H1 (cell line): ENCODE results near the gene MYL3.

ENCODE experiments used
- CHD1 ChIP-seq: IDR thresholded peaks from 2 replicates; pipeline ENCODE4 v1.6.1; 2012; ENCODE audit warnings: low read depth, low read length, improper control_type of control experiment
- KDM5A ChIP-seq: fragments of 200-600 bp; IDR thresholded peaks from 2 replicates; pipeline ENCODE4 v1.7.1; 2012; ENCODE audit warnings: mild to moderate bottlenecking, low read length, inconsistent platforms, mixed read lengths
- MAFK ChIP-seq: IDR thresholded peaks from 2 replicates; pipeline ENCODE4 v1.6.1; 2012; ENCODE audit warnings: low read depth, mild to moderate bottlenecking, improper control_type of control experiment, low read length
- POU5F1 ChIP-seq: IDR thresholded peaks from 2 replicates; pipeline ENCODE4 v1.6.1; 2011; ENCODE audit warnings: low read depth, mild to moderate bottlenecking, low read length, moderate library complexity
- RAD21 ChIP-seq, 2 experiments: IDR thresholded peaks in 1 of 2; conservative IDR thresholded peaks in 1 of 2; 2 replicates each; pipeline ENCODE4 v1.6.1; 2011; ENCODE audit warnings: low read depth in 2 of 2, low read length in 2 of 2, improper control_type of control experiment in 1 of 2, inconsistent platforms in 1 of 2, mild to moderate bottlenecking in 1 of 2, moderate library complexity in 1 of 2
- RNF2 ChIP-seq: fragments of 200-900, 300-1000 bp; sonication (generic); IDR thresholded peaks from 2 replicates; pipeline ENCODE4 v1.7.1; 2016; ENCODE audit warnings: borderline replicate concordance, low read depth, mild to moderate bottlenecking, antibody characterized with exemption, low read length; ENCODE audit not compliant: poor library complexity, severe bottlenecking; ENCODE audit errors: missing control alignments
- SP1 ChIP-seq: IDR thresholded peaks from 2 replicates; pipeline ENCODE4 v1.6.1; 2011; ENCODE audit warnings: low read depth, low read length
- SUZ12 ChIP-seq: fragments of 200-600 bp; sonication (generic); IDR thresholded peaks from 2 replicates; pipeline ENCODE4 v1.6.1; 2012; ENCODE audit warnings: mild to moderate bottlenecking, inconsistent platforms, low read length, moderate library complexity, mixed read lengths
- TAF1 ChIP-seq: IDR thresholded peaks from 2 replicates; pipeline ENCODE4 v1.6.1; 2011; ENCODE audit warnings: mild to moderate bottlenecking, low read depth, low read length
- YY1 ChIP-seq: IDR thresholded peaks from 2 replicates; pipeline ENCODE4 v1.6.1; 2011; ENCODE audit warnings: low read depth, mild to moderate bottlenecking, low read length
- ZNF274 ChIP-seq: IDR thresholded peaks from 2 replicates; pipeline ENCODE4 v1.7.0; 2012; ENCODE audit warnings: low read length, borderline replicate concordance; ENCODE audit errors: extremely low read depth
- TF ChIP-seq, protein P1 (sequence below), 3 experiments: IDR thresholded peaks; 1 replicate in 2 of 3; 2 replicates in 1 of 3; pipeline versions ENCODE4 v1.5.1 to v1.6.1; 2011; ENCODE audit warnings: low read length in 3 of 3, mild to moderate bottlenecking in 3 of 3, inconsistent platforms in 2 of 3, low read depth in 1 of 3, moderate library complexity in 1 of 3; ENCODE audit not compliant: insufficient read depth in 1 of 3; ENCODE audit errors: control extremely low read depth in 1 of 3

- no peak for TF ChIP-seq KDM5A
- TF ChIP-seq, protein P1, sequence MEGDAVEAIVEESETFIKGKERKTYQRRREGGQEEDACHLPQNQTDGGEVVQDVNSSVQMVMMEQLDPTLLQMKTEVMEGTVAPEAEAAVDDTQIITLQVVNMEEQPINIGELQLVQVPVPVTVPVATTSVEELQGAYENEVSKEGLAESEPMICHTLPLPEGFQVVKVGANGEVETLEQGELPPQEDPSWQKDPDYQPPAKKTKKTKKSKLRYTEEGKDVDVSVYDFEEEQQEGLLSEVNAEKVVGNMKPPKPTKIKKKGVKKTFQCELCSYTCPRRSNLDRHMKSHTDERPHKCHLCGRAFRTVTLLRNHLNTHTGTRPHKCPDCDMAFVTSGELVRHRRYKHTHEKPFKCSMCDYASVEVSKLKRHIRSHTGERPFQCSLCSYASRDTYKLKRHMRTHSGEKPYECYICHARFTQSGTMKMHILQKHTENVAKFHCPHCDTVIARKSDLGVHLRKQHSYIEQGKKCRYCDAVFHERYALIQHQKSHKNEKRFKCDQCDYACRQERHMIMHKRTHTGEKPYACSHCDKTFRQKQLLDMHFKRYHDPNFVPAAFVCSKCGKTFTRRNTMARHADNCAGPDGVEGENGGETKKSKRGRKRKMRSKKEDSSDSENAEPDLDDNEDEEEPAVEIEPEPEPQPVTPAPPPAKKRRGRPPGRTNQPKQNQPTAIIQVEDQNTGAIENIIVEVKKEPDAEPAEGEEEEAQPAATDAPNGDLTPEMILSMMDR (IDR thresholded peaks at IDR 0.05; ENCODE audit: control extremely low read depth in 1 of 3, insufficient read depth in 1 of 3, low read depth in 1 of 3, low read length in 3 of 3), result no peak
- TF ChIP-seq SP1, result no peak
- TF ChIP-seq TAF1, result no peak
- no peak for TF ChIP-seq ZNF274
- TF ChIP-seq SUZ12, result no peak
- TF ChIP-seq RAD21 (IDR thresholded peaks at IDR 0.05 in 1 of 2, conservative IDR thresholded peaks at IDR 0.05 in 1 of 2; ENCODE audit: low read depth in 2 of 2, low read length in 2 of 2), result no peak
- no peak for TF ChIP-seq YY1
- no peak for TF ChIP-seq POU5F1
- TF ChIP-seq MAFK, result no peak
- TF ChIP-seq RNF2, result no peak
- no peak for TF ChIP-seq CHD1
These were observed 37.8 kb upstream of the MYL3 start for GRCh38 chr3:46901061-46901460.
